GM19372 (cell line): Measurements from ENCODE around the gene RREB1.
"Not testable (repeated sequence)": the region's sequence is repeated elsewhere in the genome, so short reads cannot be mapped to it uniquely, and the experiment has no call there.

Source experiments
- ATAC-seq: cut with Tn5 transposase; IDR thresholded peaks from one replicate; pipeline ENCODE4 v1.9.1; 2021; ENCODE audit warnings: mild to moderate bottlenecking, low read depth, moderate library complexity; ENCODE audit not compliant: unreplicated experiment

The RREB1 gene

GRCh38 chr6:7257521-7258230 is 149.9 kb downstream of the RREB1 start:
- ATAC-seq = no peak

DNA sequence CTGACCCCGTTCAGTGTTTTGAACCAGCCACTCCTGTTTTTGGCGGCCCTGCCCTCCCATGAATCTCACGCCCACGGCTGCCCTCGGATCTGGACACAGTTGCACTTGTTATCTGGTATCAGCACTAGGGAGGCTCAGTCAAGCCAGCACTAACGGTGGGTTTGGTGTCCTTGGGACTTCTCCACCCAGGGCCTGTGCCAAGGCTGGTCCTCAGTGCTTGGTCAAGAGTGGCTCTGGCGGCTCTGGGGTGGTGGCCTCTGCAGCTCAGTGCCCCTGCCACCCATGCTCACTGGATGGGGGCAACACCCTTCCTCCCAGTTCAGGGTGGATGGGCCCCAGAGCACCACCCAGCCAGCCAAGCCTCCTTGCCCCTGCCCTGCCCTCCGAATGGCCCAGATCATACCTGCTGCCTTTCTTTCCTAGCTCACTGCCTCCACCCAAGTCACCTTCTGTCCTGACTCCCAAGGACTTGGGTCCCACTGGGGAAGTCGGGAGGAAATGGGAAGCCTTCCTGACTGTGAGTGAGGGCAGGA is 150.5 kb downstream of the RREB1 start:
- ATAC-seq = no peak

- ATAC-seq = peak; percentile 7
These were observed 152.7 kb downstream of the RREB1 start for GRCh38 chr6:7260291-7261031.

DNA sequence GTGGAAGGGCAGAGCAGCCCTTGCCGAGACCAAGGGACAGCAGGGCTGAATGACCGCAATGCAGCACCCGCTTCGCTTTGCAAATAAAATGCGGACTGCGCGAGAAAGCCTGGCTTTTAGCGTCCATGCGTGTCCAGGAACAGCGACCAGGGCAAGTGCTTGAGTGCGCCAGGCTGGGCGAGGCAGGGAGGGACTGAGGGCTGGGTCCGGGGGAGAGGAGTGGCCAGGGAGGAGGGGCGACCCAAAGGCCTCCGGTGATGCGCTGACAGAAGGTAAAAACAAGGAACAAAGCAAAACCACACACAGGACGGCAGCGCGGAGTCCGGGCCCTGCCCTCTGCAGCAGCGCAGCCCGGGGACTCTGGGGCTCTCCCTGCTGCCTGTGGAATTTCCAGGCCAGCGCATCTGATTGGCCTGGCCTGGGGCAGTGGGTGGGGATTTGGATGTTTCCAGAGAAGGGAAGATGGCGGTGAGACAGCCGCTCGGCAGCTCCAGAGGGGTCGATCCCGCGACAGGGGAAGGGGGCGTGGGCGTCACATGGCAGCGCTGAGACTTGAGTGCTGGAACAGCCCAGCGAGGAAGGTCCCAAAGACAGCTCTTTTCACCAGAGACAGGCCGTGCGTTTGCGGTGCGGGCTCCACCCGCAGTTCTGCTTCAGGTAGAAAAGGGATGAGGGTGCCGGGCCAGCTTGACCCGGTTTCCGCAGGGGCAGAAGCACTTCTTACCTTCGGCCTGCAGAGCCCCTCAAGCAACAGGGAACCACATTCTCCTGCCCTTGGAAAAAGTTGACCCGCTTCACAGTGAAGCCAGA is 153.5 kb downstream of the RREB1 start:
- ATAC-seq = peak; percentile 75

DNA sequence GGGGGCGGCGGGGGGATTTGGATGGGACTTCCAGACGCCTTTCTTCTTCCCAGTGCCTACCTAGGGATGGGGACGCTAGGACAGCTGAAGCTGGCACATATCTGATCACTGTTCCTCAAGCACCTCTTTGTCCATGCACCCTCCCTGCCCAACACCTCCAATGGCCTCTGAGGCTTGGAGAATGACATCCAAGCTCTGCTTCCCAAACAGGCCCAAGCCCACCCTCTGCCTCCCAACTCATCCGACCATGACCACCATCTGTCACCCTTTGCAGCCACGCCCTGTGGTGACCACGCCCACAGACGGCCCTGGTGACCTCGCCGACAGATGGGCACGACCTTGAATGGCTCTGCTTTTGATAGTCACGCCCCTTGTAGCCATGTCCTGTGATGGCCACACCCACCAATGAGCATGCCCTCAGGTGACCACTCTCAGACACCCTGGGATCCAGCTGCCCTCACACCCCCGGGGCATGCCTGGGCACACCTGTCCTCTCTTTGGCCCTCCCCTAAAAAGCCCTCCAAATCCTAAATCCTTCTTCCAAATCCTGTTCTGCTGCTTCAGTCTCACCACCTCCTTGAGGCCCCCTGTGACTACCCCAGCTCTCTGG is 154.2 kb downstream of the RREB1 start:
- ATAC-seq = no peak

GRCh38 chr6:7262746-7263518 is 155.2 kb downstream of the RREB1 start:
- no peak for ATAC-seq

GRCh38 chr6:7263519-7263805 is 155.7 kb downstream of the RREB1 start:
- ATAC-seq = not testable (repeated sequence)

- ATAC-seq = no peak
These were observed 156.3 kb downstream of the RREB1 start for GRCh38 chr6:7264041-7264440.

- ATAC-seq = no peak
These were observed 157.1 kb downstream of the RREB1 start for GRCh38 chr6:7264686-7265384.

DNA sequence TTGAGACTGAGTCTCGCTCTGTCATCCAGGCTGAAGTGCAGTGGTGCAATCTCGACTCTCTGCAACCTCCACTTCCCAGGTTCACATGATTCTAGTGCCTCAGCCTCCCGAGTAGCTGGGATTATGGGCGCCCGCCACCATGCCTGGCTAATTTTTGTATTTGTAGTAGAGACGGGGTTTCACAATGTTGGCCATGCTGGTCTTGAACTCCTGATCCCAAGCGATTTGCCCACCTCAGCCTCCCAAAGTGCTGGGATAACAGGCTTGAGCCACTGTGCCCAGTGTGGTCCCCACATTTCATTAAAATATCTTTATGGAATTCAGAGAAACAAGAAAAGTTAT is 157.6 kb downstream of the RREB1 start:
- not testable (repeated sequence) for ATAC-seq

DNA sequence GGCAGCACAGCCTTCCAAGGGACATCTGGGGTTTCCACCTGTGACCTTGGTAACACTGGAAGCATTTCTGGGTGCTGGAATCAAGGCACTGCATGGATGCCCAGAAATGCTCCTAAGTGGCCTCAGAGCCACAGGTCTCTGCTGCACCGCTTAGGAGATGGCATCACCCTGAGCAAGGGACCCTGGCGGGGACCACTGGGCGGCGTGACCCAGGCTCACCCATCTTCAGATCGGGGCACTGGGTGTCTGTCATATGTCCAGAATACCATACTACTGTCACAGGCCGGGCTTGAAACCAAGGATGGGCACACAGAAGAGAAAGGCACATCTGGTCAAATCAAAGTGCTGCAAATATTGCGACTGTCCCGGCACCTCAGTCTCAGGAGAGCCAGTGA is 159.3 kb downstream of the RREB1 start:
- ATAC-seq = no peak

- no peak for ATAC-seq
These were observed 159.8 kb downstream of the RREB1 start for GRCh38 chr6:7267466-7268091.

DNA sequence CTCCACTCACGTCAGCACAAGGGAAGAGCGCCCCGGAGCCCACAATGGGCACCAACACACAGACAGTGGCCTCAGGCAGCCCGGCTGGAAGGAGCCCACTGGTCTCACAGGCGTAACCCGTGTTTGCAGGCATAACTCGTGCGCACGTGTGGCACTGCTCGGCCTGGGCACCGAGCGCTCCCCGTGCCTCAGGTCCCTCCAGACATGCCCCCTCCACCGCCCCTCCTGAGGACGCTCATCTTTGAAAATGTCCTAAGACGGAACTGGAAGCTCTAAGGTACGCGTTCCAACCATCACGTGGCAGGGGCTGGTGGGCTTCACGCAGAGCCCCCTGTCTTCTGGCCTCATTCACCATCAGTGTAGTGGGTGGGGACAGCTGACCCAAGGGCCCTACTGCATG is 160.6 kb downstream of the RREB1 start:
- no peak for ATAC-seq

GRCh38 chr6:7268816-7269555 is 161.2 kb downstream of the RREB1 start:
- ATAC-seq = no peak

DNA sequence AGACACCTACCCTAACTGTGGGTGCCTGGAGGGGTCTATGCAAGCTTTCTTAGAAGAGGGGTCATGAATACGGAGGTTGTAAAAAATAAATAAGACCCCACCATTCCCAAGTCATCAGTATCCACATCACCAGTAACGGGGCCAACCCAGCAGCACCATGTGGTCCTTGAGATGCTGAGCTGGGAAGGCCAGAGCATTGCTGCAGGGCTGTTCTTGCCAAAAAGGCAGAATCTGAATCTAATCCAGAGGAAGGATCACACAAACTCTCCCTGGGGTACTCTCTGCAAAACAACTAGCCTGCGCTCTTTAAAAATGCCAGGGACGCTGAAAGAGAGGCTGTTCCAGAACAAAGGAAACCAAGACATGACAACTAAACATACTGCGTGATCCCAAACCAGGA is 162.1 kb downstream of the RREB1 start:
- no peak for ATAC-seq

GRCh38 chr6:7270320-7271204 is 162.8 kb downstream of the RREB1 start:
- no peak for ATAC-seq

GRCh38 chr6:7271205-7271534 is 163.4 kb downstream of the RREB1 start:
- ATAC-seq = no peak

- ATAC-seq = no peak
These were observed 165.9 kb downstream of the RREB1 start for GRCh38 chr6:7273709-7274108.
